DOHH2 (cell line): ENCODE results near the gene CASP9.

ENCODE experiments used
- EZH2phosphoT487 ChIP-seq: fragments of 200-600 bp; sonication (generic); IDR thresholded peaks from 2 replicates; pipeline ENCODE4 v1.6.1; 2017; ENCODE audit warnings: borderline replicate concordance, mild to moderate bottlenecking, antibody characterized with exemption, low read length, moderate library complexity, mixed read lengths
- TF ChIP-seq, protein P1 (sequence below): fragments of 200-600 bp; sonication (generic); IDR thresholded peaks from one replicate; pipeline ENCODE4 v1.5.1; 2014; ENCODE audit warnings: antibody characterized with exemption, mild to moderate bottlenecking, low read depth, low read length; ENCODE audit not compliant: poor library complexity, severe bottlenecking

- TF ChIP-seq, protein P1, sequence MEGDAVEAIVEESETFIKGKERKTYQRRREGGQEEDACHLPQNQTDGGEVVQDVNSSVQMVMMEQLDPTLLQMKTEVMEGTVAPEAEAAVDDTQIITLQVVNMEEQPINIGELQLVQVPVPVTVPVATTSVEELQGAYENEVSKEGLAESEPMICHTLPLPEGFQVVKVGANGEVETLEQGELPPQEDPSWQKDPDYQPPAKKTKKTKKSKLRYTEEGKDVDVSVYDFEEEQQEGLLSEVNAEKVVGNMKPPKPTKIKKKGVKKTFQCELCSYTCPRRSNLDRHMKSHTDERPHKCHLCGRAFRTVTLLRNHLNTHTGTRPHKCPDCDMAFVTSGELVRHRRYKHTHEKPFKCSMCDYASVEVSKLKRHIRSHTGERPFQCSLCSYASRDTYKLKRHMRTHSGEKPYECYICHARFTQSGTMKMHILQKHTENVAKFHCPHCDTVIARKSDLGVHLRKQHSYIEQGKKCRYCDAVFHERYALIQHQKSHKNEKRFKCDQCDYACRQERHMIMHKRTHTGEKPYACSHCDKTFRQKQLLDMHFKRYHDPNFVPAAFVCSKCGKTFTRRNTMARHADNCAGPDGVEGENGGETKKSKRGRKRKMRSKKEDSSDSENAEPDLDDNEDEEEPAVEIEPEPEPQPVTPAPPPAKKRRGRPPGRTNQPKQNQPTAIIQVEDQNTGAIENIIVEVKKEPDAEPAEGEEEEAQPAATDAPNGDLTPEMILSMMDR = no peak
- no peak for TF ChIP-seq EZH2phosphoT487
Observed at GRCh38 chr1:15523104-15524020, 653 bp downstream of the CASP9 start.
